IPS DF 6.9 (cell line): ENCODE results near the gene MPPED1.
A peak's percentile ranks its signal among the peaks of the same experiment; 100 is the strongest.

Experiments used
- DNase-seq: peaks from one replicate; pipeline ENCODE4 v3.0.0-alpha.2; 2013; ENCODE audit warnings: low read depth, low spot score
- H3K27ac ChIP-seq: one replicate; pipeline ENCODE4 v1.5.1; 2013; ENCODE audit warnings: low read length, control low read depth
- H3K27me3 ChIP-seq: 2 replicates; pipeline ENCODE4 v1.6.1; 2013; ENCODE audit warnings: mild to moderate bottlenecking, low read length; ENCODE audit not compliant: control insufficient read depth, insufficient read depth
- H3K36me3 ChIP-seq: 2 replicates; pipeline ENCODE4 v1.6.1; 2013; ENCODE audit warnings: low read length; ENCODE audit not compliant: control insufficient read depth, insufficient read depth
- H3K4me1 ChIP-seq: 2 replicates; pipeline ENCODE4 v1.6.1; 2013; ENCODE audit warnings: low read length; ENCODE audit not compliant: control insufficient read depth, insufficient read depth
- H3K4me3 ChIP-seq: 2 replicates; pipeline ENCODE4 v1.5.1; 2013; ENCODE audit warnings: mild to moderate bottlenecking, low read length
- H3K9me3 ChIP-seq: 2 replicates; pipeline ENCODE4 v1.6.1; 2013; ENCODE audit warnings: low read length, inconsistent platforms; ENCODE audit not compliant: control insufficient read depth, insufficient read depth
- WGBS: extraction: QIAGEN DNeasy Blood & Tissue Kit; methylation state at CpG from one replicate; pipeline ENCODE4 v1.1.7; 2013; ENCODE audit warnings: mixed read lengths, missing lambda C conversion rate; ENCODE audit not compliant: insufficient read length, insufficient coverage; 5-methylcytosine and 5-hydroxymethylcytosine counted together

Gene MPPED1

DNA sequence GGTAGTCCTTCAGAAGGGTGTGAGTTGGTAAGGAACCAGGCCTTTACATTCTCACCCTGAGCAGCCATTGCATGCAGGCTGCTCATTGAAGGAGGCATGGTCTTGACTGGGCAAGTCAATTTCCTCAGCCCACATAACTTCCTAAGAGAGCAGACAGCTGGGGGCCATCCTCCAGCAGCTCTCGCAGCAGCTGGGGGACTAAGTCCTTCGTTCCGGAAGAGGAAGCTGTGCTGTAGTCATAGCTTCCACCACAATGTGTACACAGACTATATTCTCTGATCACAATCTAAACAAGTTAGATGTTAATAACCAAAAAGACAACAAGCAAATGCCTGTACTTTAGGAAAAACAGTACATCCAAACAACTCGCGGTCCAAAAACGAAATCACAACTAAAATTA is 30.1 kb upstream of the MPPED1 start:
- H3K36me3 ChIP-seq, result no peaks in the 10 kb centered on the region
- no peak for DNase-seq
- WGBS, result no CpG with 5 or more reads among the region's 6 CpGs
- no peak overlapping the region for H3K4me3 ChIP-seq
- H3K27me3 ChIP-seq, result no peaks in the 10 kb centered on the region
- no peak overlapping the region for H3K27ac ChIP-seq
- H3K4me1 ChIP-seq, result no peaks in the 10 kb centered on the region
- H3K9me3 ChIP-seq, result no peaks in the 10 kb centered on the region

DNA sequence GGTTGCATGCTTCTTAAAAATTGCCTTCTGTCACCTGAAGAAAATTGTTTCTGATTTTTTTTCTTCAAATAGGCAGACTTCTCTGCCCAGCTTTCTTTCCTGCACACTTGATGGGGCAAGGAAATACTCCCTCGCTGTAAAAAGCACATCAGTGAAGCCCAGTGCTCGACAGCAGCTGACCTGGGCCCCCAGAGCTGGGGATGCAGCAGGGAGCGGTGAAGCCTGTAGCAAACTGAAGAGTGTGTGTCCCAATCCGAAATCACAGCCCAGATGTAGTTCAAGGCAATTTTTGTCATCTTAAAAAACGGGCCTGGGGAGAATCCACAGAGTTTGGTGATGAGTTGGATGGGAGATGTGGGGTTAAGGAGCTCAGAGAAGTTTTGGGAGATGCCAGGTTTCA is 27.0 kb upstream of the MPPED1 start:
- Histone ChIP-seq H3K27me3 (no peaks in the 10 kb centered on the region), H3K9me3 (no peaks in the 10 kb centered on the region), H3K27ac (no peak overlapping the region), H3K4me1 (peaks cover 4% of the 10 kb centered on the region), H3K4me3 (no peak overlapping the region), H3K36me3 (no peaks in the 10 kb centered on the region)
- no peak for DNase-seq
- WGBS, result no CpG with 5 or more reads among the region's 5 CpGs

DNA sequence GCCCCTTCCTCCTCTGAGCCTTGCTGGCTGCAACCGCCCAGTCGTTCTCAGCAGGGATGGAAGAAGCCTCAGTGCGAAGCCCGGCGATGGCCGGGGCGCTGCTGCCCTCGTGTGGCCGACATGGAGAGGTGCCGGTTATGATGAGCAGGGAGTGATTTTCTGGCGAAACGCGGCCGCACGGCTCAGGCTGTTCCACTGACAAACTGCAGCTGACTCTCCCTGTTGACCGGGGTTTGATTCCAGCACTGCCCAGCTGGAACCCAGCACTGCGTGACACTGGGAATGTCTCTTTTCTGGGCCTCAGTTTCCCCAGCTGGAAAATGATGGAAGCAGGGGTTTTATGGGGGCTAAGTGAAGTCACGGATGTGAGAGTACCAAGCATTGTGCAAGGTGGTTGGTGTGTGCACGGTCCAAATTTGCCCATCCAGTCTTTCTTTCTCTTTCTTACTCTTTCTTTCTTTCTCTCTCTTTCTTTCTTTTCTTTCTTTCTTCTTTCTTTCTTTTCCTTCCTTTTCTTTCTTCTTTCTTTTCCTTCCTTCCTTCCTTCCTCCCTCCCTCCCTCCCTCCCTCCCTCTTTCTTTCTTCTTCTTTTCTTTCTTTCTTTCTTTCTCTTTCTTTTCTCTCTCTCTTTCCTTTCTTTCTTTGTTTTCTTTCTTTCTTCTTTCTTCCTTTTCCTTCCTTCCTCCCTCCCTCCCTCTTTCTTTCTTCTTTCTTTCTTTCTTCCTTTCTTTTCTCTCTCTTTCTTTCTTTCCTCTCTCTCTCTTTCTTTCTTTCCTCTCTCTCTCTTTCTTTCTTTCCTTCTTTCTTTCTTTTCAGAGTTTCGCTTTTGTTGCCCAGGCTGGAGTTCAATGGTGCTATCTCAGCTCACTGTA is 25.8 kb upstream of the MPPED1 start:
- no CpG with 5 or more reads among the region's 20 CpGs for WGBS
- Histone ChIP-seq H3K4me3 (no peak overlapping the region), H3K9me3 (no peaks in the 10 kb centered on the region), H3K4me1 (peaks cover 4% of the 10 kb centered on the region), H3K27ac (no peak overlapping the region), H3K27me3 (no peaks in the 10 kb centered on the region), H3K36me3 (no peaks in the 10 kb centered on the region)
- peak; percentile 45 for DNase-seq

GRCh38 chr22:43387815-43388214 is 24.0 kb upstream of the MPPED1 start:
- no peak for DNase-seq
- Histone ChIP-seq H3K36me3 (no peaks in the 10 kb centered on the region), H3K9me3 (no peaks in the 10 kb centered on the region), H3K27me3 (no peaks in the 10 kb centered on the region), H3K4me1 (peaks cover 4% of the 10 kb centered on the region), H3K27ac (no peak overlapping the region), H3K4me3 (no peak overlapping the region)
- no CpG with 5 or more reads among the region's 7 CpGs for WGBS

GRCh38 chr22:43388420-43388851 is 23.4 kb upstream of the MPPED1 start:
- DNase-seq, result peak; percentile 58
- Histone ChIP-seq H3K9me3 (no peaks in the 10 kb centered on the region), H3K27ac (no peak overlapping the region), H3K4me1 (peaks cover 4% of the 10 kb centered on the region), H3K4me3 (no peak overlapping the region), H3K36me3 (no peaks in the 10 kb centered on the region), H3K27me3 (no peaks in the 10 kb centered on the region)
- WGBS, result no CpG with 5 or more reads among the region's 17 CpGs

DNA sequence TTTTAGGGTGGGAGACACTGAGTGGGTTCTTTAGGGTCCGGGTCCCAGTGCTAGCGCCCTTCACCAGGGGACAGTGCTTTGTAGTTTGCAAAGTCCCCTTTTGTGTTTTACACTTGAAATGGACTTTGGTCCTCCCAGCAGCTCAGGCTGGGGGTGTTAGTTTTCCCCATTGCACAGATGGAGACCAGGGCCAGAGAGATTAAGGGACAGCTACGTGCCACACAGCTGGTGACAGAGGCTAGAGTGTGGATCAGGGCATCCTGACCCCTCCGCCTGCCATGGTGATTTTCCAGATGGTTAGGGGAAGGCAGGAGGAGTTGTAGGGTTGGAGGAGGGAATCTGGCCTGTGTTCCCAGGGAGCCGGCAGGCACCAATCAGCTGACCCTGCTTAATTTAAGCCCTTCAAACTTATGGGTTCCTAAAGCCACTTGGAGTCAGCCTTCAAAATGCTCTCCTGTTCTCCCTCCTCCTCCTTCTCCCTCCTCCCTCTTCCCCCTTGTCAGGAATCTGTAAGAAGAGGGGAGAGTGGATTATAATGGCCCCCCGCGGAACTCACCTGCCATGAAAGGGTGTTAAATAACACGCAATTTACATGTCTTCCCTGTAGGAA is 22.5 kb upstream of the MPPED1 start:
- H3K27ac ChIP-seq, result no peak overlapping the region
- no peaks in the 10 kb centered on the region for H3K27me3 ChIP-seq
- no peak for DNase-seq
- H3K4me3 ChIP-seq, result no peak overlapping the region
- no CpG with 5 or more reads among the region's 8 CpGs for WGBS
- no peaks in the 10 kb centered on the region for H3K36me3 ChIP-seq
- H3K9me3 ChIP-seq, result no peaks in the 10 kb centered on the region
- peaks cover 4% of the 10 kb centered on the region for H3K4me1 ChIP-seq

DNA sequence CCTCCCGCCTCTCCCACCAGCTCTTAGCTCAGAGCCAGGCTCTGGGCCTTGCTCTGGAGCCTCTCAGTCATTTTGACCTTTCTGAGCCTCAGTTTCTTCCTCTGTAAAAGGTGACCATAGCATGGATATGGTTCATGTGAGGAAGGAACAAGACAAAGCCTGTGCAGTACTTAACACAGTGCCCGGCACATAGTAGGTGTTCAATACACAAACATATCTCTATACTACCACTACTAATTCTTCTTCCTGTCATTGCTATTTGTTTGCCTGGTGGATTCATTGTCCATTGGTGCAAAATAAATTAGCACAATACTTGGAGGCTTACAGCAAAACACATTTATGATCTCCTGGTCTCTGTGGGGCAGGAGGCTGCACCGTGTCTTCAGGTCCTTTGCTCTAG is 21.6 kb upstream of the MPPED1 start:
- Histone ChIP-seq H3K4me1 (peaks cover 4% of the 10 kb centered on the region), H3K36me3 (no peaks in the 10 kb centered on the region), H3K4me3 (no peak overlapping the region), H3K27me3 (no peaks in the 10 kb centered on the region), H3K27ac (no peak overlapping the region), H3K9me3 (no peaks in the 10 kb centered on the region)
- DNase-seq, result no peak
- no CpG with 5 or more reads among the region's 3 CpGs for WGBS

- Histone ChIP-seq H3K9me3 (no peaks in the 10 kb centered on the region), H3K36me3 (no peaks in the 10 kb centered on the region), H3K27ac (no peak overlapping the region), H3K4me1 (peaks cover 4% of the 10 kb centered on the region), H3K27me3 (no peaks in the 10 kb centered on the region), H3K4me3 (no peak overlapping the region)
- no CpG with 5 or more reads among the region's 4 CpGs for WGBS
- no peak for DNase-seq
Measured at GRCh38 chr22:43390872-43391271, 20.9 kb upstream of the MPPED1 start.

GRCh38 chr22:43391306-43391705 is 20.5 kb upstream of the MPPED1 start:
- Histone ChIP-seq H3K9me3 (no peaks in the 10 kb centered on the region), H3K36me3 (no peaks in the 10 kb centered on the region), H3K4me3 (no peak overlapping the region), H3K27me3 (no peaks in the 10 kb centered on the region), H3K4me1 (peaks cover 4% of the 10 kb centered on the region), H3K27ac (no peak overlapping the region)
- no CpG with 5 or more reads among the region's 3 CpGs for WGBS
- no peak for DNase-seq

DNA sequence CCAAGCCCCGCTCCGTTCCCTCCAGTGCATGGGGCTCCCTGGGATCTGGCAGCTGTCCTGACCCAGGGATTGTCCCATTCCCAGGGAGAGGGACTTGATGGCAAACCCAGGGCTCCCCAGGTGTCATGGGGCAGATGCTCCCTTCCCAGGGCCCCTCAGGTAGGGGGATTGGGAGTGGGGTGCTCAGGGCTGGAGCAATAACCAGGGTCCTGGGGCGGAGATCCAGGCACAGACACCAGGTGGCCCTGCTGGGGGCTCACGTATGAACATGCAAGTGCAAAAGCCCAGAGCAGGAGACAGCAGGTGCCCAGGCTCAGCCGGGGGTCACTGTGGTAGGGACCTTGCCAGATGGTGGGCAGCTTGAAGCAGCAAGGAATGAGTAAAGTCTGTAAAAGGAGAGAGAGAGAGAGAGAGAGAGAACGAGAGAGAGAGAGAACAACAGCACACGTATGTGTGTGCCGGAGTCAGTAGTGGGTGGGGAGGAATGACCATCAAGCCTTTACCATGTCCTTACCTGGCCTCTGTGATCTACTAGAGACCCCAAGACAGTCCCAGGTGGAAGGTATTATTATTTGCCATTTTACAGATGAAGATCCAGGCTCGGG is 19.3 kb upstream of the MPPED1 start:
- DNase-seq, result no peak
- H3K9me3 ChIP-seq, result no peaks in the 10 kb centered on the region
- no CpG with 5 or more reads among the region's 9 CpGs for WGBS
- no peak overlapping the region for H3K4me3 ChIP-seq
- H3K4me1 ChIP-seq, result peaks cover 4% of the 10 kb centered on the region
- no peaks in the 10 kb centered on the region for H3K27me3 ChIP-seq
- H3K27ac ChIP-seq, result no peak overlapping the region
- H3K36me3 ChIP-seq, result no peaks in the 10 kb centered on the region
